Right forelimb (tissue), 1 donor: ENCODE results near the gene LAT.
"Not testable (repeated sequence)": the region's sequence is repeated elsewhere in the genome, so short reads cannot be mapped to it uniquely, and the experiment has no call there.

Experiments
- DNase-seq: peaks from one replicate; pipeline ENCODE4 v3.0.0-alpha.2; 2018

LAT gene

GRCh38 chr16:28980330-28980729 lies 4.5 kb upstream of the LAT start:
- not testable (repeated sequence) for DNase-seq

DNA sequence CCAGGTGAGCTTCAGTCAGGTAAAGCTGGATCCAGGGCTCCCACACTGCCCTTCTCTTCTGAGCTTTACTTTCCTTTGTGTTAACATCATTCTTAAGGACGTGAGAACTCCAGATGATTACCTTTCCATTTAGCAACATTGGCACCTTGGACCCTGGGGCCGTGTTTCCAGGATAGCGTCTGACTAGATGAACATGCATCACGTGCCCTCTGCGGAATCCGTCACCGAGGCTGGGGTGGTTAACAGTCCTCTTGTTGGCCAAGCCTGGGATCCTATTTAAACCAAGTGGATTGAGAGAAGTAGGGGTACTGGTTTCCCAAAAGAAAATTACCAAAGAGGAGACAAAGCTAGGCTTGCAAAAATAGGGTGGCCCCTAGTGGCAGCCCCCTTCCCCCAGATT lies 3.9 kb upstream of the LAT start:
- no peak for DNase-seq

GRCh38 chr16:28981517-28981916 lies 3.3 kb upstream of the LAT start:
- no peak for DNase-seq

- no peak for DNase-seq
These were observed 2.4 kb upstream of the LAT start for GRCh38 chr16:28982418-28982817.

- DNase-seq: no peak
These were observed 1.9 kb upstream of the LAT start for GRCh38 chr16:28982949-28983348.

GRCh38 chr16:28983644-28984043 lies 1.2 kb upstream of the LAT start:
- no peak for DNase-seq

DNA sequence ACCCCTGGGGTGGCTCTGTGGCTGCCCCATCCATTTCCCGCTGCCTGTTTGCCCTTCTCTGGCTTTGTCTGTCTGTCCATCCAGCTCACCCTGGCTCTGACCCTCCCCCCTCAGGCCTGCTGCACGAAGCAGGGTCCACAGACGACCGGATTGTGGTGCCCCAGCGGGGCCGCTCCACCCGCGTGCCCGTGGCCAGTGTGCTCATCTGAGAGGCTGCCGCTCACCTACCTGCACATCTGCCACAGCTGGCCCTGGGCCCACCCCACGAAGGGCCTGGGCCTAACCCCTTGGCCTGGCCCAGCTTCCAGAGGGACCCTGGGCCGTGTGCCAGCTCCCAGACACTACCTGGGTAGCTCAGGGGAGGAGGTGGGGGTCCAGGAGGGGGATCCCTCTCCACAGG lies 761 bp upstream of the LAT start:
- no peak for DNase-seq

DNA sequence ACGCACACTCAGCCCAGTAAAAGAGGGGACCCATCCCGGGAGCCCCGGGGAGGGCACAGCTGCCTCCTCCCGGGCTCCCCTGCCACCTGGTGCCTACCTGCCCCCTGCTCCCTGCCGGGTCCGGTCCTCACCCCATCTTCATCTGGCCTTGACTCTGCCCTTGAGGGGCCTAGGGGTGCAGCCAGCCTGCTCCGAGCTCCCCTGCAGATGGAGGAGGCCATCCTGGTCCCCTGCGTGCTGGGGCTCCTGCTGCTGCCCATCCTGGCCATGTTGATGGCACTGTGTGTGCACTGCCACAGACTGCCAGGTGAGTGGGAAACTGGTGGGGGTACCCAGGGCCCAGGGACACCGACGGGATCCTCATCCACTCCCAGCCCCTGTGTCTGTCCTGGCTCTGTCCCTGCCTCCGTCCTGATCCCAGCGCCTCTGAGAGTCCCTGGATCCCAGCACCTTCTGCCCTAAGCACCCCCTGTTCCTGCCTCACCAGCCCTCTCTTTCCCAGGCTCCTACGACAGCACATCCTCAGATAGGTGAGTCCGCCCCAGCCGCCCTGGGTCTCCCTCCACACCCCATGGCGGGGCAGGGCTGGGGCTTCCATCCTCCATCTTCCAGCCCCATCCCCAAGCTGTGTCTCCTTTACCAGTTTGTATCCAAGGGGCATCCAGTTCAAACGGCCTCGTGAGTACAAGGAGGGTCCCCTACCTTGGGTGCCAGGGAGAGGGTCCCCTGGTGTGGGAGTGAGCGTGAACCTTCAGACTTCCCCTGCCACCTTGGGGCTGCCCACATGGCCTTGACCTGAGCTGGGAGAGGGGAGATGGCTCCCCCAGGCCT lies 574 bp downstream of the LAT start:
- no peak for DNase-seq

DNA sequence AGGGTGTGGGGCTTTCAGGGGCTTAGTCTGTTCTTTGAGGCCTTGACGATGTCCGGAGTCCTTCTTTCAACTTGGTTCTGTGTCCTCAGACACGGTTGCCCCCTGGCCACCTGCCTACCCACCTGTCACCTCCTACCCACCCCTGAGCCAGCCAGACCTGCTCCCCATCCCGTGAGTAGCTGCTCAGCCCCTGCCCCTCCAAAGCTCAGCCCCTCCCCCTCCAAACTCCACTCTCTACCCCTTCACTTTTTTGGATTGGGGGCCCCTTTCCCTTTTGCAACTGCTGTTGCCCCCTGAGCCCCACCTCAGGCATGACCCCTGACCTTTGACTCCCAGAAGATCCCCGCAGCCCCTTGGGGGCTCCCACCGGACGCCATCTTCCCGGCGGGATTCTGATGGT lies 1.2 kb downstream of the LAT start:
- DNase-seq: no peak

DNA sequence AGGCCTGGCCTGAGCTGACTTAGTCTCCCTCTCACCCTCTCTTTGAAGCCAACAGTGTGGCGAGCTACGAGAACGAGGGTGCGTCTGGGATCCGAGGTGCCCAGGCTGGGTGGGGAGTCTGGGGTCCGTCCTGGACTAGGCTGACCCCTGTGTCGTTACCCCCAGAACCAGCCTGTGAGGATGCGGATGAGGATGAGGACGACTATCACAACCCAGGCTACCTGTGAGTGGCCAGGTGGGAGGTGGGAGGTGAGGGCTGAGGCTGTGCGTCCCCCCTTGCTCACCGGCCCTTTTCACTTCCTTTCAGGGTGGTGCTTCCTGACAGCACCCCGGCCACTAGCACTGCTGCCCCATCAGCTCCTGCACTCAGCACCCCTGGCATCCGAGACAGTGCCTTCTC lies 1.6 kb downstream of the LAT start:
- DNase-seq: no peak

DNA sequence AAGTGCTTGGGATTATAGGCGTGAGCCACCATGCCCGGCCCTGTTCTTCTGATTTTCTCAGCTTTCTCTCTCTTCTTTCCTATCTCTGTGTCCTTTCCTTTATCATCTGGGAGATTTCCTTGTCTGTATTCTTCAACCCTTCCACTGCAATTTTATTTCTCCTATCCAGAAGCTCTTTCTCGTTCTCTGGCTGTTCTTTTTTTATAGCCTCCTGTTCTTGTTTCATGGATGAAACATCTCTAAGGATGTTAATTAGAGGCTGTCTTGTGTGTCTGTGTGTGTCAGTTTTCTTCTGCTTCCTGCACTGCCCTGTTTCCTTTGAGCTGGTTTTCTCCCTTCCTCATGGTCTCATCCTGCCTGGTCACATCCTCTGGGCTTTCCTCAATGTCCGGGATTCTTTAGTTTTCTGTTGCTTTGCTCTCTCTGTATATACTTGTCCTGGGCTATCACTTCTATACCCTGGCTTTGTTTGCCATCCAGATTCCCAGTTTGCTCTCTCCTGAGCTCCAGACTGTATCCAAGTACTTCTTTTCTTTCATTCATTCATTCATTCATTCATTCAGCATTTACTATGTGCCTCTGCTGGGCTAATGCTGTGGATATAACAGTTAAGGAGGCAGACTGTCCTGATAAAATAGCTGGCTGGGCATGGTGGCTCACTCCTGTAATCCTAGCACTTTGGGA lies 2.5 kb downstream of the LAT start:
- DNase-seq: no peak

DNA sequence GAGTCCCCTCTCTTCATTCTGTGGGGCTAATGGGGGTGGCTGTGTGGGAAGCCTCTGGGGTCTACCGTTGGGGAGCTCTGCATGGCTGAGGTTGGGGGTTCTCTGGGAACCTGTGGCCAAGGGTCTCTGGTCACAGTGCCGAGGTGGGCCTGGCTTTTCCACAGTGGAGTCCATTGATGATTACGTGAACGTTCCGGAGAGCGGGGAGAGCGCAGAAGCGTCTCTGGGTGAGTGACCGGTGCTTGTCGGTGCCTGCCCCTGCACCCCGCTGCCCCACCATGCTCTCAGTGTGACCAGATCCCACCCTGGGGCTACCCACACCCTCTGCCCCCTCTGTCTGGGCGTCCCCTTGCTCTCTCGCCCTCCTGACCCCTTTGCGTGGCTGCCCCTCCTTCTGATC lies 4.5 kb downstream of the LAT start:
- DNase-seq: no peak

DNA sequence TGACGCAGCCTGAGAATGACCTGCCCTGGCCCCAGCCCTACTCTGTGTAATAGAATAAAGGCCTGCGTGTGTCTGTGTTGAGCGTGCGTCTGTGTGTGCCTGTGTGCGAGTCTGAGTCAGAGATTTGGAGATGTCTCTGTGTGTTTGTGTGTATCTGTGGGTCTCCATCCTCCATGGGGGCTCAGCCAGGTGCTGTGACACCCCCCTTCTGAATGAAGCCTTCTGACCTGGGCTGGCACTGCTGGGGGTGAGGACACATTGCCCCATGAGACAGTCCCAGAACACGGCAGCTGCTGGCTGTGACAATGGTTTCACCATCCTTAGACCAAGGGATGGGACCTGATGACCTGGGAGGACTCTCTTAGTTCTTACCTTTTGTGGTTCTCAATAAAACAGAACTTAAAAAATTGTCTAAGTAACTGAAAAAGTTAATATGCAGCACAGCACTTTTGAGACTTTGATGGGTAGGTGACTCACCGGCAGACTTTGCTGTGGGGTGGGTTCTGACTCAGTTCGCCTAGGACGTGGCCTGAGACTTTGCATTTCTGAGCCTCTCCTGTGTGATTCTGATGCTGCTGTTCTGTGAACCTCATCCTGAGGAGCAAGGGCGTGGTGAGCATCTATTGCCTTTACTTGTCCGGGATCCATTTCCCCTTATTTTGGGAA lies 5.7 kb downstream of the LAT start:
- no peak for DNase-seq

- no peak for DNase-seq
These were observed 6.8 kb downstream of the LAT start for GRCh38 chr16:28991687-28992086.

DNA sequence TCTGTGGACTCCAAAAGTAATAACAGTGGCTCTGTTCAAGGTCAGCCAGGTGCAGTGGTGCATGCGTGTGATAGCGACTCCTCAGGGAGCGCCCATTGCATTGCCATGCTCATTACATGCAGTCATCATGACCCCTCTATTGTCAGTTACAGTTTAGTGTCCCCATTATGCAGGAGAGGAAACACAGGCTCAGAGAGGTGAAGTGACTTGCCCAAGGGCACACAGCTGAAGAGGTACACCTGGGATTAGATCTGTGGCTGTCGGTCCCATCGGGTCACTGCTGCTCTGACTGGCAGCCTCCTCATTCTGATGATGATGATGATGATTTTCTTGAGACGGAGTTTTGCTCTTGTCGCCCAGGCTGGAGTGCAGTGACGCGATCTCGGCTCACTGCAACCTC lies 7.6 kb downstream of the LAT start:
- DNase-seq: no peak

GRCh38 chr16:28998837-28999236 lies 14.0 kb downstream of the LAT start:
- DNase-seq: no peak

GRCh38 chr16:28999577-28999976 lies 14.7 kb downstream of the LAT start:
- DNase-seq: no peak

DNA sequence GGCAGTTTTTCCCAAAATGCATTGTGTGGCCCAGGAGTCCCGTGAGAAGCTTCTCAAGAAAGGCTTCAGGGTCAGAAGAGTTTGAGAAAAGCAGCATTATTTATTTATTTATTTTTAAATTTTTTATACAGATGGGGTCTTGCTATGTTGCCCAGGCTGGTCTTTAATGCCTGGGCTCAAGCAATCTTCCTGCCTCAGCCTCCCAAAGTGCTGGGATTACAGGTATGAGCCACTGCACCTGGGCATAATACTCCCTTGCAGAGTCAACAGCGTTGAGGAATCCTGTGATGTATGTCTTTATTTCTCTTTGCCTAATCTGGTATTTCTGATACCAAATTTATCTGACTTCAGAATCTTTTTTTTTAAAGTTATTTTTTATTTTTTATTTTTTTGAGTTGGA lies 15.2 kb downstream of the LAT start:
- DNase-seq: no peak

DNA sequence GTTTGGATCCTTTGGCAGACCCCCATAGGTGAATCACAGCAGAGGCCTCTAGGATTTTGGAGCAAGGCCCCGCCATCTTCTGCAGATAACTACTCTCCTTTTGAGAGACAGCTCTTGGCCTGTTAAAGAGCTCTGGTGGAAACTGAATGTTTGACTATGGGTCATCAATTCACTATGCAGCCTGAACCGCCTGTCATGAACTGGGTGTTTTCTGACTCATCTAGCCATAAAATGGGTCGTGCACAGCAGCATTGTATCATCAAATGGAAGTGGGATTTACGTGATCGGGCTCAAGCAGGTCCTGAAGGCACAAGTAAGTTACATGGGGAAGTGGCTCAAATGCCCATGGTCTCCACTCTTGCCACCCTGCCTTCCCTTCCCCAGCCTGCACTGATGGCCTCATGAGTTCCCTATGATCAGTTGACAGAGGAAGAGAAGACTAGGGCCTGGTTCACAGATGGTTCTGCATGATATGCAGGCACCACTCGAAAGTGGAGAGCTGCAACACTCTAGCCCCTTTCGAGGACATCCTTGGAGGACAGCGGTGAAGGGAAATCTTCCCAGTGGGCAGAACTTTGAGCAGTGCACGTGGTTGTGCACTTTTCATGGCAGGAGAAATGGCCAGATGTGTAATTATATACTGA lies 19.8 kb downstream of the LAT start:
- DNase-seq: not testable (repeated sequence)

DNA sequence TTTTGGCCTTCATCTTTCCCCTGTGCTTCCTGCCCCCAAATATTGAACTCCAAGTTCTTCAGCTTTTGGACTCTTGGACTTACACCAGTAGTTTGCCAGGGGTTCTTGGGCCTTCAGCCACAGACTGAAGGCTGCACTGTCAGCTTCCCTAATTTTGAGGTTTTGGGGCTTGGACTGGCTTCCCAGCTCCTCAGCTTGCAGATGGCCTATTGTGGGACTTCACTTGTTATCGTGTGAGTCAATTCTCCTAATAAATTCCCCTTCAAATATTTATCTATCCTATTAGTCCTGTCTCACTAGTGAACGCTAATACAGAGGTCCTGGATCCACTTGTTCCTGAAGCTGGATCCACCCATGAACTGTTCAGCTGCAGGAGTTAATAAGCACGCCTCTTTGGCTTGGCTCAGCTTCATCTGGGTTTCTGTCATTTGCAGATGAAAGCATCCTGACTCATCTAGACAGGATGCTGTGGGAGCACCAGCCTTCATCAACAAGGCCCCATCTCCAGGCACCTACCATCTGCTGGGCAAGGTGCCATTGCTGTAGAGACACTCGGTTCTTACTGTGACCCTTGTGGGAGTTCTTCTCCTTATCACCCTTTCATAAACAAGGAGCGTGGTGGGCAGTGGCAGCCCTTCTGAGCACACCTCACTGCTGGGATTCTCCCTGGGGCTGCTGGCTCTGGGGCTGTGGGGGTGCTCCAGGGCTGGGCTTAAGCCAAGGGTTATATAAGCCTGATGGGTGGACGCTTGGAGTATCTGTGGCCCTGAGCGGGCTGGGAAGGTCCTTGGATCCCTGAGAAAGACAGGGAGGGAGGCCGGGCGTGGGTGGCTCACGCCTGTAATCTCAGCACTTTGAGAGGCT lies 23.1 kb downstream of the LAT start:
- no peak for DNase-seq

DNA sequence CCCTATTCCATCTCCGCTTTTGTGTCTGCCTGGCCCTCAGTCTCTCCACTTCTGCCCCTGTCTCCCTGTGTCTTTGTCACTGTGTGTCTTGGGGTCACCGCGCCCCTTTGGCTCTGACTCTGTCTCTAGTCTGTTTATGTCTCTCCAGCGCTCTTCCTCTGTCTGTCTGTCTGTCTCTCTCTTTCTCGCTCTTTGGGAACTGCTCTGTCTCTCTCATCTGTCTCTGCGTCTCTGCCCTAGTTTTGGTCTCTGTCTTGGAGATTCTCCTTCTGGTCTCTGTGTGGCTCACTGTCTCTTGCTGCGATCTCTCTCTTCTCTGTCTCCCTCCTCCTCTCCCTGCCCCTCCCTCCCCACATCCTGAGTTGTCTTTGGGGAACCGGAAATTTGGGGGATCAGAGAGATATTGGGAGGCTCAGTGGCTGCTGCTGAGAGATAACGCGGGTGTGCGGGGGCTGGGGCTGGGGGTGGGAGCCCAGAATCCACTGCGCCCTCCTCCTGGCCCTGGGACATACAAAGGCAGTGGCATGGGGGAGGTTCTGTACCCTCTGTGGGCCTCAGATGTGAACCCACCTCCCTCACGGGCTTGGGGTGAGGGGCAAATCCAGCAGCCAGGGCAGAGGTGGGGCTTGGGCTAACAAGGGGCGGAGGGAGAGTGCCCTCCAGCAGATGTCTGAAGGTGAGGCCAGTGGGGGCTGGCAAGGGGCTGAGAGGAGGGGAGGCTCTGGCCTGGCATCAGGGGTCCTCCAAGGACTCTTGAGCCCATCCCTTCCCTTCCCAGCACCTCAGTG lies 24.4 kb downstream of the LAT start:
- no peak for DNase-seq

GRCh38 chr16:29009838-29010166 lies 24.9 kb downstream of the LAT start:
- no peak for DNase-seq
